HEK293 (cell line): ENCODE data around the gene GPR35.

Experiments
- CTCF ChIP-seq: fragments of 450-650 bp; formaldehyde crosslinking; IDR thresholded peaks from 2 replicates; pipeline ENCODE4 v1.5.1; 2016; ENCODE audit warnings: missing biosample characterization, missing genetic modification characterization
- GLIS2 ChIP-seq: fragments of 450-650 bp; formaldehyde crosslinking; IDR thresholded peaks from 2 replicates; pipeline ENCODE4 v1.5.1; 2016; ENCODE audit warnings: missing biosample characterization, missing genetic modification characterization
- PBX3 ChIP-seq: sonication (generic); formaldehyde crosslinking; IDR thresholded peaks from 2 replicates; pipeline ENCODE4 v1.8.1; 2022; ENCODE audit warnings: mild to moderate bottlenecking, moderate library complexity, missing genetic modification reagents
- SP2 ChIP-seq: fragments of 450-650 bp; formaldehyde crosslinking; IDR thresholded peaks from 2 replicates; pipeline ENCODE4 v1.5.1; 2016; ENCODE audit warnings: missing biosample characterization, missing genetic modification characterization
- ZBTB8A ChIP-seq: fragments of 450-650 bp; formaldehyde crosslinking; IDR thresholded peaks from 2 replicates; pipeline ENCODE4 v1.5.1; 2016; ENCODE audit warnings: missing biosample characterization, missing genetic modification characterization
- ZNF2 ChIP-seq: fragments of 450-650 bp; formaldehyde crosslinking; IDR thresholded peaks from 2 replicates; pipeline ENCODE4 v1.5.1; 2016; ENCODE audit warnings: missing biosample characterization, missing genetic modification characterization
- ZNF24 ChIP-seq: fragments of 450-650 bp; formaldehyde crosslinking; IDR thresholded peaks from 2 replicates; pipeline ENCODE4 v1.5.1; 2016; ENCODE audit warnings: missing biosample characterization, missing genetic modification characterization
- ZNF670 ChIP-seq: fragments of 450-650 bp; formaldehyde crosslinking; IDR thresholded peaks from 2 replicates; pipeline ENCODE4 v1.5.1; 2016; ENCODE audit warnings: missing biosample characterization, missing genetic modification characterization, low read depth
- TF ChIP-seq, protein P1 (sequence below): fragments of 450-650 bp; formaldehyde crosslinking; IDR thresholded peaks from 2 replicates; pipeline ENCODE4 v1.5.1; 2016; ENCODE audit warnings: missing biosample characterization, missing genetic modification characterization

- no peak for TF ChIP-seq ZBTB8A (tag by site-specific recombination)
- TF ChIP-seq, protein P1, sequence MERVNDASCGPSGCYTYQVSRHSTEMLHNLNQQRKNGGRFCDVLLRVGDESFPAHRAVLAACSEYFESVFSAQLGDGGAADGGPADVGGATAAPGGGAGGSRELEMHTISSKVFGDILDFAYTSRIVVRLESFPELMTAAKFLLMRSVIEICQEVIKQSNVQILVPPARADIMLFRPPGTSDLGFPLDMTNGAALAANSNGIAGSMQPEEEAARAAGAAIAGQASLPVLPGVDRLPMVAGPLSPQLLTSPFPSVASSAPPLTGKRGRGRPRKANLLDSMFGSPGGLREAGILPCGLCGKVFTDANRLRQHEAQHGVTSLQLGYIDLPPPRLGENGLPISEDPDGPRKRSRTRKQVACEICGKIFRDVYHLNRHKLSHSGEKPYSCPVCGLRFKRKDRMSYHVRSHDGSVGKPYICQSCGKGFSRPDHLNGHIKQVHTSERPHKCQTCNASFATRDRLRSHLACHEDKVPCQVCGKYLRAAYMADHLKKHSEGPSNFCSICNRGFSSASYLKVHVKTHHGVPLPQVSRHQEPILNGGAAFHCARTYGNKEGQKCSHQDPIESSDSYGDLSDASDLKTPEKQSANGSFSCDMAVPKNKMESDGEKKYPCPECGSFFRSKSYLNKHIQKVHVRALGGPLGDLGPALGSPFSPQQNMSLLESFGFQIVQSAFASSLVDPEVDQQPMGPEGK (tag by site-specific recombination): no peak
- TF ChIP-seq ZNF2 (tag by site-specific recombination): no peak
- TF ChIP-seq CTCF (tag by site-specific recombination): no peak
- TF ChIP-seq SP2 (tag by site-specific recombination): no peak
- no peak for TF ChIP-seq GLIS2 (tag by site-specific recombination)
- TF ChIP-seq ZNF24: no peak
- no peak for TF ChIP-seq ZNF670
- no peak for TF ChIP-seq PBX3 (CRISPR knock-in tag)
Measured at GRCh38 chr2:240624011-240624949, 1.0 kb upstream of the GPR35 start.
